ENCODE data around the gene LDLRAD1.
"Not testable (repeated sequence)": the region's sequence is repeated elsewhere in the genome, so short reads cannot be mapped to it uniquely, and the experiment has no call there.

Gene LDLRAD1

DNA sequence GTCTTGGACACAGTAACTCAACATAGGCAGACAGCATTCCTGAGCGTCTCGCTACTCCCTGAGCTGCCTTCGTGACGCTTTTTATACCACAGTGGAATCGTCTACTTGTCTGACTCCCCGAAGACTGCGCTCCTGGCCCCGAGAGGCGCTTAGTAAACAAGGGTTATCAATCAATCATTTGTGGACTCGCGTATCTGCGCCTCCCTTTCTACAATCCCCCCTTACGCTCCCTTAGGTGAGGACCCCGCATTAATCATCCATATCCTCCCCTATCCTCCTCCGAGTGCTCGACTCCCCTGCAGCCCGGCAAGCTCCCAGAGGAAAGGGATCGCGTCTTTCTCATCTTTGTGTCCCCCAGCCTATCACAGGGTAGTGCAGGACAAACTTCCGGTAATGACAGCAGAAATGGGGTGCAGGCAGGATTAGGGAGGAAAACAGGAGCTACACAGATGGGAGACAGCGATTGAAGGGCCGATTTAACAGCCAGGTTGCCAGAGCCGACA is 34.5 kb upstream of the LDLRAD1 start (continued):
- TF ChIP-seq CSRNP3 (CRISPR knock-in tag; IDR thresholded peaks at IDR 0.05) (no peak), TOX (CRISPR knock-in tag; IDR thresholded peaks at IDR 0.05; ENCODE audit: borderline replicate concordance) (no peak), ARNTL (CRISPR knock-in tag; IDR thresholded peaks at IDR 0.05; ENCODE audit: borderline replicate concordance, low read depth) (no peak), BACH2 (CRISPR knock-in tag; IDR thresholded peaks at IDR 0.05; ENCODE audit: borderline replicate concordance) (no peak), OSR1 (CRISPR knock-in tag; IDR thresholded peaks at IDR 0.05) (no peak)

GRCh38 chr1:54051933-54052430 is 34.0 kb upstream of the LDLRAD1 start:
- TF ChIP-seq ZNF8 (CRISPR knock-in tag; IDR thresholded peaks at IDR 0.05) (no peak), ZNF70 (CRISPR knock-in tag; IDR thresholded peaks at IDR 0.05) (no peak), OSR1 (CRISPR knock-in tag; IDR thresholded peaks at IDR 0.05) (no peak), ZNF565 (CRISPR knock-in tag; conservative IDR thresholded peaks at IDR 0.05; ENCODE audit: low read depth) (no peak), ZFP3 (CRISPR knock-in tag; IDR thresholded peaks at IDR 0.05) (no peak), ZC3H10 (CRISPR knock-in tag; IDR thresholded peaks at IDR 0.05) (no peak), GLIS3 (CRISPR knock-in tag; IDR thresholded peaks at IDR 0.05) (no peak), CSDC2 (CRISPR knock-in tag; IDR thresholded peaks at IDR 0.05) (no peak)
- TF ChIP-seq, protein P1, sequence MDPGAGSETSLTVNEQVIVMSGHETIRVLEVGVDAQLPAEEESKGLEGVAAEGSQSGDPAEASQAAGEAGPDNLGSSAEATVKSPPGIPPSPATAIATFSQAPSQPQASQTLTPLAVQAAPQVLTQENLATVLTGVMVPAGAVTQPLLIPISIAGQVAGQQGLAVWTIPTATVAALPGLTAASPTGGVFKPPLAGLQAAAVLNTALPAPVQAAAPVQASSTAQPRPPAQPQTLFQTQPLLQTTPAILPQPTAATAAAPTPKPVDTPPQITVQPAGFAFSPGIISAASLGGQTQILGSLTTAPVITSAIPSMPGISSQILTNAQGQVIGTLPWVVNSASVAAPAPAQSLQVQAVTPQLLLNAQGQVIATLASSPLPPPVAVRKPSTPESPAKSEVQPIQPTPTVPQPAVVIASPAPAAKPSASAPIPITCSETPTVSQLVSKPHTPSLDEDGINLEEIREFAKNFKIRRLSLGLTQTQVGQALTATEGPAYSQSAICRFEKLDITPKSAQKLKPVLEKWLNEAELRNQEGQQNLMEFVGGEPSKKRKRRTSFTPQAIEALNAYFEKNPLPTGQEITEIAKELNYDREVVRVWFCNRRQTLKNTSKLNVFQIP (CRISPR knock-in tag; IDR thresholded peaks at IDR 0.05; ENCODE audit: borderline replicate concordance, low read depth), result no peak
- no peak for ATAC-seq

DNA sequence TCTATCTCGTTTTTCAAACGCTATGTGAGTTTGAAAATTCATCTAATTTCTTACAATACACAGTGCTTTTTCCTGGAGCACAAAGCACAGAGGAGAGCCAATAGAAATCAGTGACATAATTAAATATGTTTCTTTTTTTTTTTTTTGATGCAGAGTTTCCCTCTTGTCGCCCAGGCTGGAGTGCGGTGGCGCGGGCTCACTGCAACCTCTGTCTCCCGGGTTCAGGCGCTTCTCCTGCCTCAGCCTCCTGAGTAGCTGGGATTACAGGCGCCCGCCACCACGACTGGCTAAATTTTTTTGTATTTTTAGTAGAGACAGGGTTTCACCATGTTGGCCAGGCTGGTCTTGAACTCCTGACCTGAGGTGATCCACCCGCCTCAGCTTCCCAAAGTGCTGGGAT is 32.4 kb upstream of the LDLRAD1 start:
- not testable (repeated sequence) for ATAC-seq

GRCh38 chr1:54047384-54048305 is 29.7 kb upstream of the LDLRAD1 start:
- no peak for ATAC-seq
- TF ChIP-seq, protein P2, sequence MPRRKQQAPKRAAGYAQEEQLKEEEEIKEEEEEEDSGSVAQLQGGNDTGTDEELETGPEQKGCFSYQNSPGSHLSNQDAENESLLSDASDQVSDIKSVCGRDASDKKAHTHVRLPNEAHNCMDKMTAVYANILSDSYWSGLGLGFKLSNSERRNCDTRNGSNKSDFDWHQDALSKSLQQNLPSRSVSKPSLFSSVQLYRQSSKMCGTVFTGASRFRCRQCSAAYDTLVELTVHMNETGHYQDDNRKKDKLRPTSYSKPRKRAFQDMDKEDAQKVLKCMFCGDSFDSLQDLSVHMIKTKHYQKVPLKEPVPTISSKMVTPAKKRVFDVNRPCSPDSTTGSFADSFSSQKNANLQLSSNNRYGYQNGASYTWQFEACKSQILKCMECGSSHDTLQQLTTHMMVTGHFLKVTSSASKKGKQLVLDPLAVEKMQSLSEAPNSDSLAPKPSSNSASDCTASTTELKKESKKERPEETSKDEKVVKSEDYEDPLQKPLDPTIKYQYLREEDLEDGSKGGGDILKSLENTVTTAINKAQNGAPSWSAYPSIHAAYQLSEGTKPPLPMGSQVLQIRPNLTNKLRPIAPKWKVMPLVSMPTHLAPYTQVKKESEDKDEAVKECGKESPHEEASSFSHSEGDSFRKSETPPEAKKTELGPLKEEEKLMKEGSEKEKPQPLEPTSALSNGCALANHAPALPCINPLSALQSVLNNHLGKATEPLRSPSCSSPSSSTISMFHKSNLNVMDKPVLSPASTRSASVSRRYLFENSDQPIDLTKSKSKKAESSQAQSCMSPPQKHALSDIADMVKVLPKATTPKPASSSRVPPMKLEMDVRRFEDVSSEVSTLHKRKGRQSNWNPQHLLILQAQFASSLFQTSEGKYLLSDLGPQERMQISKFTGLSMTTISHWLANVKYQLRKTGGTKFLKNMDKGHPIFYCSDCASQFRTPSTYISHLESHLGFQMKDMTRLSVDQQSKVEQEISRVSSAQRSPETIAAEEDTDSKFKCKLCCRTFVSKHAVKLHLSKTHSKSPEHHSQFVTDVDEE (CRISPR knock-in tag; IDR thresholded peaks at IDR 0.05), result no peak
- TF ChIP-seq ZFP30 (CRISPR knock-in tag; IDR thresholded peaks at IDR 0.05) (no peak), RARB (CRISPR knock-in tag; IDR thresholded peaks at IDR 0.05) (no peak), TCF4 (CRISPR knock-in tag; IDR thresholded peaks at IDR 0.05; ENCODE audit: borderline replicate concordance) (0 out of 2 replicates have a peak, but pooled peaks have one; percentile 4), ESRRG (CRISPR knock-in tag; IDR thresholded peaks at IDR 0.05) (no peak), GLIS3 (CRISPR knock-in tag; IDR thresholded peaks at IDR 0.05) (no peak), ZNF70 (CRISPR knock-in tag; IDR thresholded peaks at IDR 0.05) (no peak)
- TF ChIP-seq, protein P3, sequence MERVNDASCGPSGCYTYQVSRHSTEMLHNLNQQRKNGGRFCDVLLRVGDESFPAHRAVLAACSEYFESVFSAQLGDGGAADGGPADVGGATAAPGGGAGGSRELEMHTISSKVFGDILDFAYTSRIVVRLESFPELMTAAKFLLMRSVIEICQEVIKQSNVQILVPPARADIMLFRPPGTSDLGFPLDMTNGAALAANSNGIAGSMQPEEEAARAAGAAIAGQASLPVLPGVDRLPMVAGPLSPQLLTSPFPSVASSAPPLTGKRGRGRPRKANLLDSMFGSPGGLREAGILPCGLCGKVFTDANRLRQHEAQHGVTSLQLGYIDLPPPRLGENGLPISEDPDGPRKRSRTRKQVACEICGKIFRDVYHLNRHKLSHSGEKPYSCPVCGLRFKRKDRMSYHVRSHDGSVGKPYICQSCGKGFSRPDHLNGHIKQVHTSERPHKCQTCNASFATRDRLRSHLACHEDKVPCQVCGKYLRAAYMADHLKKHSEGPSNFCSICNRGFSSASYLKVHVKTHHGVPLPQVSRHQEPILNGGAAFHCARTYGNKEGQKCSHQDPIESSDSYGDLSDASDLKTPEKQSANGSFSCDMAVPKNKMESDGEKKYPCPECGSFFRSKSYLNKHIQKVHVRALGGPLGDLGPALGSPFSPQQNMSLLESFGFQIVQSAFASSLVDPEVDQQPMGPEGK (CRISPR knock-in tag; IDR thresholded peaks at IDR 0.05; ENCODE audit: borderline replicate concordance), result no peak
